Measurements from ENCODE around the gene MYO3A.

MYO3A gene

GRCh38 chr10:26216585-26217395 is 282.8 kb downstream of the MYO3A start, which contains the start of gene GAD2:
Gene GAD2 (plus strand): TSS chr10:26216774. CDS start chr10:26216810, 36 bp downstream.
- DNase-seq = no peak

GRCh38 chr10:26217396-26218086 is 283.5 kb downstream of the MYO3A start:
- peak; percentile 60 for DNase-seq

- DNase-seq = no peak
These were observed 285.6 kb downstream of the MYO3A start for GRCh38 chr10:26219676-26220075.

- no peak for DNase-seq
These were observed 286.9 kb downstream of the MYO3A start for GRCh38 chr10:26220901-26221300.

- no peak for DNase-seq
These were observed 287.5 kb downstream of the MYO3A start for GRCh38 chr10:26221541-26221940.

- no peak for DNase-seq
These were observed 288.5 kb downstream of the MYO3A start for GRCh38 chr10:26222563-26222962.

GRCh38 chr10:26225322-26225721 is 291.3 kb downstream of the MYO3A start:
- DNase-seq = no peak

GRCh38 chr10:26227786-26228185 is 293.8 kb downstream of the MYO3A start:
- no peak for DNase-seq

- DNase-seq = no peak
These were observed 298.1 kb downstream of the MYO3A start for GRCh38 chr10:26232174-26232573.

GRCh38 chr10:26235761-26236160 is 301.7 kb downstream of the MYO3A start:
- no peak for DNase-seq

- no peak for DNase-seq
These were observed 304.3 kb downstream of the MYO3A start for GRCh38 chr10:26238378-26238777.

GRCh38 chr10:26242706-26243350 is 308.8 kb downstream of the MYO3A start:
- DNase-seq = peak; percentile 27

GRCh38 chr10:26243351-26243720 is 309.3 kb downstream of the MYO3A start:
- DNase-seq = no peak

- no peak for DNase-seq
These were observed 315.7 kb downstream of the MYO3A start for GRCh38 chr10:26249681-26250080.

GRCh38 chr10:26251925-26252324 is 317.9 kb downstream of the MYO3A start:
- no peak for DNase-seq

GRCh38 chr10:26254616-26255015 is 320.6 kb downstream of the MYO3A start:
- DNase-seq = no peak

GRCh38 chr10:26259341-26259740 is 325.3 kb downstream of the MYO3A start:
- no peak for DNase-seq

All from COR-L47 (cell line).